GM21367 (cell line): Measurements from ENCODE around the gene FGF14.

Source experiments
- ATAC-seq: cut with Tn5 transposase; IDR thresholded peaks from one replicate; pipeline ENCODE4 v1.9.1; 2021; ENCODE audit not compliant: unreplicated experiment

FGF14 gene

GRCh38 chr13:102311901-102312300, 89.9 kb downstream of the FGF14 start:
- peak; percentile 74 for ATAC-seq

GRCh38 chr13:102311419-102311796, 90.4 kb downstream of the FGF14 start:
- no peak for ATAC-seq

GRCh38 chr13:102310691-102311418, 91.0 kb downstream of the FGF14 start:
- no peak for ATAC-seq

- no peak for ATAC-seq
These were observed 92.7 kb downstream of the FGF14 start for GRCh38 chr13:102309110-102309509.

GRCh38 chr13:102302534-102302933, 99.3 kb downstream of the FGF14 start:
- no peak for ATAC-seq

- ATAC-seq = no peak
These were observed 101.5 kb downstream of the FGF14 start for GRCh38 chr13:102300379-102300778.

GRCh38 chr13:102299366-102299765, 102.5 kb downstream of the FGF14 start:
- ATAC-seq = no peak

- ATAC-seq = no peak
These were observed 103.8 kb downstream of the FGF14 start for GRCh38 chr13:102298051-102298450.

- ATAC-seq = no peak
These were observed 106.4 kb downstream of the FGF14 start for GRCh38 chr13:102295316-102296048.

- no peak for ATAC-seq
These were observed 107.3 kb downstream of the FGF14 start for GRCh38 chr13:102294407-102295018.

GRCh38 chr13:102293723-102294122, 108.1 kb downstream of the FGF14 start:
- ATAC-seq = no peak

GRCh38 chr13:102291587-102292218, 110.1 kb downstream of the FGF14 start:
- ATAC-seq = no peak

GRCh38 chr13:102289606-102290005, 112.2 kb downstream of the FGF14 start:
- ATAC-seq = no peak

- no peak for ATAC-seq
These were observed 115.5 kb downstream of the FGF14 start for GRCh38 chr13:102286326-102286725.

GRCh38 chr13:102280366-102280765, 121.5 kb downstream of the FGF14 start:
- ATAC-seq = no peak

GRCh38 chr13:102277286-102277685, 124.6 kb downstream of the FGF14 start:
- no peak for ATAC-seq

GRCh38 chr13:102276404-102276803, 125.4 kb downstream of the FGF14 start:
- ATAC-seq = no peak

- ATAC-seq = no peak
These were observed 125.9 kb downstream of the FGF14 start for GRCh38 chr13:102275969-102276368.

GRCh38 chr13:102273111-102273510, 128.7 kb downstream of the FGF14 start:
- ATAC-seq = no peak

- no peak for ATAC-seq
These were observed 134.7 kb downstream of the FGF14 start for GRCh38 chr13:102267191-102267590.

GRCh38 chr13:102261809-102262208, 140.0 kb downstream of the FGF14 start:
- ATAC-seq = no peak

- no peak for ATAC-seq
These were observed 140.5 kb downstream of the FGF14 start for GRCh38 chr13:102261316-102261715.
